HUES64 (cell line): ENCODE data around the gene C3orf52.
A peak's percentile ranks its signal among the peaks of the same experiment; 100 is the strongest.
"Not testable (repeated sequence)": the region's sequence is repeated elsewhere in the genome, so short reads cannot be mapped to it uniquely, and the experiment has no call there.

Experiments
- H3K27ac ChIP-seq: 2 replicates; pipeline ENCODE4 v1.7.0; 2013; ENCODE audit warnings: low read depth, low read length, inconsistent platforms
- H3K27me3 ChIP-seq: 2 replicates; pipeline ENCODE4 v1.6.1; 2013; ENCODE audit warnings: mild to moderate bottlenecking, low read length; ENCODE audit not compliant: insufficient read depth
- H3K36me3 ChIP-seq: 2 replicates; pipeline ENCODE4 v1.6.1; 2013; ENCODE audit warnings: mild to moderate bottlenecking, low read length; ENCODE audit not compliant: insufficient read depth
- H3K4me1 ChIP-seq: 2 replicates; pipeline ENCODE4 v1.6.1; 2013; ENCODE audit warnings: mild to moderate bottlenecking, low read length, moderate library complexity; ENCODE audit not compliant: insufficient read depth
- H3K4me3 ChIP-seq: 2 replicates; pipeline ENCODE4 v1.5.1; 2013; ENCODE audit warnings: mild to moderate bottlenecking, low read length, moderate library complexity
- H3K9ac ChIP-seq: 2 replicates; pipeline ENCODE4 v1.6.1; 2013; ENCODE audit warnings: mild to moderate bottlenecking, low read depth, low read length
- H3K9me3 ChIP-seq: 2 replicates; pipeline ENCODE4 v1.6.1; 2013; ENCODE audit warnings: low read depth, low read length; ENCODE audit not compliant: insufficient read depth
- WGBS: fragments of 150-250, 120-280 bp; methylation state at CpG from one replicate; pipeline ENCODE4 v1.1.7; 2013; ENCODE audit warnings: missing lambda C conversion rate; 5-methylcytosine and 5-hydroxymethylcytosine counted together

Gene C3orf52

DNA sequence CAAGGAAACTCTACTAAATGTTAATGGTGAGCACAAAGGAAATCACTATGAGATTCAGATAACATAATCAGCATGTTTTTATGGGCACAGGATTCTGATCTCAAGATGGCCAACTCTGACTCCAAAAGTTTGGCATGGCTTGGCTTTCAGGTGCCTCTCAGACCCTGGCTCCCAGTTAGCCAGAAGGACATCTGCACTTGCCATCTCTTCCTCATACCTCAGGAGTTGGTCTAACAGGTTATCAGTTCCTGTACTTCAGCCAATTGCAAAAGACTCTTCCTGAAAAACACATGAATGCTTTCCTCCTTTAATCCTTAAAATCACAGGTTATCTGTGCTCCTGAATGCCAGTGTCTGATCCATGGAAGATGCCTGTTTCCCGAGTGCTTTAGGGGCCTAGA, 26.7 kb upstream of the C3orf52 start:
- Histone ChIP-seq H3K27me3 (no peaks in the 10 kb centered on the region), H3K4me1 (no peaks in the 10 kb centered on the region)
- WGBS = 88% methylated on average over 1 of the region's 1 CpG

DNA sequence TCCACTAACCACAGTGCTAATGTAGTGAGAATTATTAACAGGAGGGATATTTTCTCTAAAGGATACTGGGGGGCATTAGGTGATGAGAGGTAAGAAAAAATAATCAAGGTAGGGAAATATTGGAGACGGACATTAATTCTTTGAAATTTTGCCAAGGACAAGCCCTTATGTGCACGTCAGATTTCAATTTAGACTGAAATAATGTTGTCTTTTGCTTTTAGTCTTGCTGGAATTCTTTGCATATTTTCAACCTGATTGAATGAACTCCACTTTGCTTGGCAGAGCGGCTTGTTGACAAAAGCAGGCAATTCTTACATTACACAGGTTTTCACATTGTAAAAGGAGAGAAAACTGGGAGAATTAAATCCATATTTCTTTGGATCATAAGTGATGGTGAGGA, 25.0 kb upstream of the C3orf52 start:
- H3K36me3 ChIP-seq = no peaks in the 10 kb centered on the region
- H3K9me3 ChIP-seq = no peaks in the 10 kb centered on the region
- no peak overlapping the region for H3K4me3 ChIP-seq
- H3K27ac ChIP-seq = no peak overlapping the region
- whole genome bisulfite sequencing = 97% methylated on average over 3 of the region's 3 CpGs
- no peaks in the 10 kb centered on the region for H3K4me1 ChIP-seq
- H3K9ac ChIP-seq = no peak overlapping the region
- no peaks in the 10 kb centered on the region for H3K27me3 ChIP-seq

More for the DNA sequence above, 26.7 kb upstream of the C3orf52 start:
- no peaks in the 10 kb centered on the region for H3K9me3 ChIP-seq
- H3K4me3 ChIP-seq = no peak overlapping the region
- no peak overlapping the region for H3K9ac ChIP-seq
- H3K36me3 ChIP-seq = no peaks in the 10 kb centered on the region
- H3K27ac ChIP-seq = no peak overlapping the region

DNA sequence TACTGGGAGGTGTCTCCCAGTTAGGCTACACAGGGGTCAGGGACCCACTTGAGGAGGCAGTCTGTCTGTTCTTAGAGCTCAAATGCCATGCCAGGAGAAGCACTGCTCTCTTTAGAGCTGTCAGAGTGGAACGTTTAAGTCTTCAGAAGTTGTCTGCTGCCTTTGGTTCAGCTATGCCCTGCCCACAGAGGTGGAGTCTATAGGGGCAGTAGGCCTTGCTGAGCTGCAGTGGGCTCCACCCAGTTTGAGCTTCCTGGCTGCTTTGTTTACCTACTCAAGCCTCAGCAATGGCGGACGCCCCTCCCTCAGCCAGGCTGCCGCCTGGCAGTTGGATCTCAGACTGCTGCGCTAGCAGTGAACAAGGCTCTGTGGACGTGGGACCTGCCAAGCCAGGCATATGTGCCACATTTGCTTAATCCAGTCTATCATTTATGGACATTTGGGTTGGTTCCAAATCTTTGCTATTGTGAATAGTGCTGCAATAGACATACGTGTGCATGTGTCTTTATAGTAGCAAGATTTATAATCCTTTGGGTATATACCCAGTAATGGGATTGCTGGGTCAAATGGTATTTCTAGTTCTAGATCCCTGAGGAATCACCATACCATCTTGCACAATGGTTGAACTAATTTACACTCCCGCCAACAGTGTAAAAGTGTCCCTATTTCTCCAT, 13.7 kb upstream of the C3orf52 start:
- not testable (repeated sequence) for H3K27ac ChIP-seq, H3K36me3 ChIP-seq, H3K9ac ChIP-seq, H3K27me3 ChIP-seq, H3K4me3 ChIP-seq, H3K9me3 ChIP-seq
- peaks cover 11% of the 10 kb centered on the region for H3K4me1 ChIP-seq
- 89% methylated on average over 8 of the region's 8 CpGs for WGBS

DNA sequence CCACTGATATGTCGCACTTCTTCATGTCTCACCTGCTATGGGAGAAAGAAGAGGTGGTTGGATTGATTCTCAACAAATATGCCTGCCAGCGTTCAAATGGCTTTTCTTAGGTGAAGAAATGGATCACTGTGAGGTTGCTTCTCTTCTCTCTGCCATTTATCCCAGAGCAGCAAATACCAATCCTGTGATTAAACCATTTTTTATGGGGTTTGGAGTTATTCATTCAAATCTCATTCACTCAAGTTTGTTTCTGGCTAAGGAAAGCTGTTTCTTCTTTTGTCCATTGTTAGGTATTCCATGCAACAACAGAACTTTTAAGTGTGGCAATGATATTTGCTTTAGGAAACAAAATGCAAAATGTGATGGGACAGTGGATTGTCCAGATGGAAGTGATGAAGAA, 12.2 kb upstream of the C3orf52 start:
- no peak overlapping the region for H3K27ac ChIP-seq
- no peaks in the 10 kb centered on the region for H3K36me3 ChIP-seq
- no peak overlapping the region for H3K9ac ChIP-seq
- H3K4me3 ChIP-seq = no peak overlapping the region
- H3K9me3 ChIP-seq = no peaks in the 10 kb centered on the region
- H3K4me1 ChIP-seq = peaks cover 11% of the 10 kb centered on the region
- no peaks in the 10 kb centered on the region for H3K27me3 ChIP-seq
- WGBS = 95% methylated on average over 2 of the region's 2 CpGs

DNA sequence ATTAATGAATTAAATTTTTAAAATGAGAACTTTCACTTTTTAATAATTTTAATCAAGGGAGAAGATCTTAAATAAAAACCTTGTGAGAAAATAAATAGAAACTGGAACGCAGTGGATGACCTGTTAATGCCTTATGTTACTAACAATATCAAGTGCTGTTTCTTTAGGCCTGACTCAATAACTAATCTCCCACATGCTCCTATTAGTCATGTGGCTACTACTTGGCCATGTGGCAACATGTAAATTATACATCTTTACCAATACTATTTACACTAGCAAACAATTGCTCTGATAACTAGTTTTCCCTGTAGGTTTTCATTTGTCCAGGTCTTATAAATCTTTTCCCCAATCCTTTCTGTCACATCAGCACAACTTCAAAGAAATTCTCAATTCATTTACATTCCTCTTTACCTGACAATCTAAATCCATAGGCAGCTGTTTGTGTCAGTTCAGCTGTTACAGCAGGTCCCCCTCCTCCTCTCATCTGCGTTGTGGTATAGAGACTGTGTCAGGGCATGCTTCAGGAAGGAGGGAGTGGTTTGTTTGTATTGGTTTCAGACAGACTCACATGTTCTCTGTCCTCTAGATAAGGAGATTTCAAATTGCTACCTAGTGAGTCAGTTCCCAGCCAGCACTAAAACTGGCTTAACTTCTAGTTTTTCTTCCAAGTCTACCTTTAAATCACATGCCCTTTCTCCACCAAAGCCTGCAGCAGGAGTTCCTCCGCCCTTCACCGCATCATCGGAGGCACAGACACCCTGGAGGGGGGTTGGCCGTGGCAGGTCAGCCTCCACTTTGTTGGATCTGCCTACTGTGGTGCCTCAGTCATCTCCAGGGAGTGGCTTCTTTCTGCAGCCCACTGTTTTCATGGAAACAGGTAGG, 11.3 kb upstream of the C3orf52 start:
- Histone ChIP-seq H3K9ac (no peak overlapping the region), H3K27ac (no peak overlapping the region), H3K36me3 (no peaks in the 10 kb centered on the region), H3K9me3 (no peaks in the 10 kb centered on the region), H3K4me1 (peaks cover 11% of the 10 kb centered on the region), H3K4me3 (no peak overlapping the region), H3K27me3 (no peaks in the 10 kb centered on the region)
- 60% methylated on average over 5 of the region's 6 CpGs for WGBS

DNA sequence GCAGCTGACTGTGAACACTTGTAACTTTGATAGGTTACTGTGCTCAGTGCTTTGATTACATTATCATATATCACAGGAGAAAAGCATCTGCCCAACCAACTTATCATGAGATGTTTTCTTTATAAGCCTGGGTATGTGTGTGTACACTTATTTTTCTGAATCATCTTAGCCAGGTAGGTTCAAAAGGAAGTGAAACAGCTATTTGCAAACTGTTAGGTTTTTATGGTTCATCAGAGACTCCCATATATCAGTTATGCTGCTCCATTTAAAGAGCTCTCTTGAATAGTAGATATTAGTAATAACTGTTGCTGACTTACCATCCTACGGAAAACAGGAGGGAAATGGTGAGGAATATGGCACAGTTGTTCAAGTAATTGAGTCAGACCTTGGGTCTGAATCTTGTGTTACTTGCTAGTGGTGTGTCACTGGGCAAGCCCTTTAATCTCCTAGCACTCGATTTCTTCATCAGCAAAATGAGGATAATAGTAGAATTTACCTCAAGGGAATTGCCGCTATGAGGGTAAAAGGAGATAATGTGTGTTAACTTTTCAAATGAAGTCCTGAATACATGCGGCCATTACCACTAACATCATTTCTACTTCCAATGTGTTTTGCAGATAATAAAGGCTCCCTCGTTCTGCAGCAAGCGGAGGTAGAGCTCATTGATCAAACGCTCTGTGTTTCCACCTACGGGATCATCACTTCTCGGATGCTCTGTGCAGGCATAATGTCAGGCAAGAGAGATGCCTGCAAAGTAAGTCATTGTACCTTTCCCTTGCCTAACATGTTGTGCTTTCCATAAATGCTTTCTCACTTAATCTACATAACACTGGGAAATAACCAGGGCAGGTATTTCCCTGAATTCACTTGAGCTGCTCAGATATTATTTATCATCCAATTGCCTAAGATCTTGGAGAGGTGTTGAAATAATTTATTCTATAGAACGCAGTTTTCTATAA, 7.8 kb upstream of the C3orf52 start:
- Histone ChIP-seq H3K4me3 (no peak overlapping the region), H3K27ac (no peak overlapping the region), H3K4me1 (peaks cover 11% of the 10 kb centered on the region), H3K9me3 (no peaks in the 10 kb centered on the region), H3K27me3 (no peaks in the 10 kb centered on the region), H3K9ac (no peak overlapping the region), H3K36me3 (no peaks in the 10 kb centered on the region)
- WGBS = 92% methylated on average over 8 of the region's 10 CpGs

DNA sequence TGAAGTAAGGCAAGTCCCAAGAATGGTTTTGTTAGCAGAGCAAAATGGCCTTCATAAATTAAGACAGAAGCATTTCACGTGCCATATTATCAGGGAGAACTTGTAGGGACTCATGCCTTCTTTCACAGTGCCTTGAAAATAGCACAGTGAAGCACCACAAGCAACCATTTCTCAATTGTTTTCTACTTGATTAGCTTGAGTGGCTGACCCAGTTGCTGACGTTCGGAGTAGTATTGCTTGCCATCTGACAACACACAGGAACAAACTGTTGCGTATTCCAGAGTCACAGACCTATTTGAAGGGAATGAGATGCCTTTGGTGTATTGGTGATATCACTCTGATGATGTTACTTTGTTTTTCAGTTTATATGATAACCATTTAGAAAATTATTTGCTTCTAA, 3.0 kb upstream of the C3orf52 start:
- Histone ChIP-seq H3K36me3 (no peaks in the 10 kb centered on the region), H3K9me3 (no peaks in the 10 kb centered on the region), H3K4me1 (peaks cover 18% of the 10 kb centered on the region), H3K27me3 (peaks cover 20% of the 10 kb centered on the region), H3K27ac (no peak overlapping the region), H3K9ac (no peak overlapping the region), H3K4me3 (no peak overlapping the region)
- 87% methylated on average over 4 of the region's 4 CpGs for WGBS

DNA sequence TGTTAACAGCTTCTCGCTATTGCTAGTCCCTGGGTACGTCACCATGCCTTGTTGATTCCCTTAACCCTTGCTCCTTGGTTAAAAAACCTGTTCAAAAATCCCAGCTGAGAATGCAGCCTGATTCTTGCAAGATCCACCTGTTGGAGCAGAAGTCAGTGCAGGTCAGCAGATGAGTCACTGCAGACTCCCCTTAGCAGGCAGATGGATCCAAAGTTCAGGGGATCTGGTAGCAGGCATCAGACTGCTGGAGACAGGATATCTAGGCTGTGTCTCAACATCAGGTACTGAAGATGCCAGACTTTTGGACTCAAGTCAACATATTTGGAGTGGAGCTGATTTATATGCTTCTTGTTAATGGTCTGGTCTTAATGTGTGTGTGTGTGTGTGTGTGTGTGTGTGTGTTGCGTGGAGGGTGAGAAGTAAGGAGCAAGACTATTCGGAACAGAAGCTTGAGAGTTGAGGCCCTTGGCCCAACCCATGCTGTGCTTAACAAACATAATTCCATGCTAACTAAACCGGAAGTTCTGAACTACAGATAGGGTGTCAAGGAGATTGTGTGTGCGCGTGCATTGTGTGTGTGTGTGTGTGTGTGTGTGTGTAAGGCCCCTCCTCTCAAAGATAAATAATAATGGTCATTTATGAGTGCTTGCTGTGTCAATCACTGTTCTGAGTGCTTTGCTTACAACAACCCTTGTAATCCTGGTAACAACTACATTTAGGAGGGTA, 1.0 kb upstream of the C3orf52 start:
- Histone ChIP-seq H3K27me3 (peaks cover 20% of the 10 kb centered on the region), H3K27ac (no peak overlapping the region), H3K4me1 (peaks cover 18% of the 10 kb centered on the region), H3K36me3 (no peaks in the 10 kb centered on the region), H3K9ac (no peak overlapping the region), H3K9me3 (no peaks in the 10 kb centered on the region), H3K4me3 (peak overlapping the region; percentile 80; the same call in 1 of the 2 replicates)
- 65% methylated on average over 5 of the region's 7 CpGs for WGBS

DNA sequence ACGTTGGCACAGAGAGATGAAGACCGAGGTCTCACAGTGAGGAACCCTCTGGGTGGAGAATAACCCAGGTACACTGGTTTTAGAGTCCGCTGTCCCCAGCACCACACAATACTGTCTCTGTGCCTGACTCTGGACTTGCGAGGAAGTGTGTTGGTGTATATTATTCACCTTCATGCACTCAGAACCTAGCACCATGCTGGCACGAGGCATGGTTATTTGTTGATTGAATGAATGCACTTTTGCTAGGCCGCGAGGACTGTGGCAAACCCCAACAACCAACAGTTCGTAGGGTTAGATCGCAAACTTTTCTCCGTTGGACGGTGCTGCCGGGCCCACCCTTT, 484 bp upstream of the C3orf52 start:
- H3K27ac ChIP-seq = no peak overlapping the region
- 21% methylated on average over 11 of the region's 12 CpGs for WGBS
- H3K27me3 ChIP-seq = peaks cover 20% of the 10 kb centered on the region
- peak overlapping the region; percentile 84 for H3K9ac ChIP-seq
- no peaks in the 10 kb centered on the region for H3K36me3 ChIP-seq
- no peaks in the 10 kb centered on the region for H3K9me3 ChIP-seq
- H3K4me3 ChIP-seq = peak overlapping the region; percentile 80
- H3K4me1 ChIP-seq = peaks cover 18% of the 10 kb centered on the region

DNA sequence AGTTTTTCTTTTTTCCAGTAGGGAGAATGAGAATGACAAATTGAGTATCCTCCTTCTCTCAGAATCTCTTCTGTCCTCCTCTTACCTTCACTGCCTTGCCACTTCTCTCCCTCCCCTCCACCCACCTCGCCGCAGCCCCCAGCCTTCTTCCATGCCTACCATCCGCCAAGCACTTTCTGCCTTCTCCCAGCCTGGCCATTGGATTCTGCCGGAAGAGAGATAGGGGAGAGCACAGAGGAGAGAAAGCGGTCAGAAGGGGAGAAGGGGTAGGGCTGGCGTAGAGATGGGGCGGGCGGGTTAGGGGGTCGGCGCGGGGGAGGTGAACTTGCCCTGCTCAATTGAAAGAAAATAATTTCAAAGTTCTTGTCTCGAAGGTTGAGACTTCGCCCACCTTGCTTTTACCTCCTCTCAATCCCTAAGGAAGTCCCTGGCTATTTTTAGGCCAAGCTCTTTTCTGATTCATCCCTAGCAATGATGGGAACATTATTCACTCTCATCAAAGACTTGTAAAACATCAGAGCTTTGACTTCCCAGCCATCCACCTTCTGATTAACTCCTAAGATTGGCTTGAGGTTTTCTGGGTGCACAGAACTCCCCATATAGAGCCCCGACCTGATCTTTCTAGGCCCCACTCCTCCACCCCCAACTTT, 811 bp downstream of the C3orf52 start:
- H3K27me3 ChIP-seq = peaks cover 20% of the 10 kb centered on the region
- H3K36me3 ChIP-seq = no peaks in the 10 kb centered on the region
- WGBS = 8% methylated on average over 13 of the region's 14 CpGs
- peak overlapping the region; percentile 93; the same call in 1 of the 2 replicates for H3K27ac ChIP-seq
- peak overlapping the region; percentile 84 for H3K9ac ChIP-seq
- H3K4me1 ChIP-seq = peaks cover 19% of the 10 kb centered on the region
- H3K9me3 ChIP-seq = no peaks in the 10 kb centered on the region
- peak overlapping the region; percentile 80 for H3K4me3 ChIP-seq
